Upper lobe of right lung (tissue), 1 donor: ENCODE measurements around the gene NOVA2. TPM values are rescaled to one million over a fixed set of nuclear protein-coding genes. Genes with fewer than 3 reads are reported as not detected.
A peak's percentile ranks its signal among the peaks of the same experiment; 100 is the strongest.

Source experiments
- ATAC-seq: fragments of 200-7000 bp; cut with Tn5 transposase; one replicate; pipeline ENCODE4 v1.9.1; 2020; ENCODE audit warnings: mild to moderate bottlenecking, moderate library complexity
- DNase-seq: peaks from one replicate; pipeline ENCODE4 v3.0.0-alpha.2; 2020
- H3K27ac ChIP-seq: fragments of 200-600 bp; one replicate; pipeline ENCODE4 v1.8.0; 2022
- H3K27me3 ChIP-seq: fragments of 200-600 bp; one replicate; pipeline ENCODE4 v1.8.0; 2022; ENCODE audit warnings: mild to moderate bottlenecking
- H3K36me3 ChIP-seq: fragments of 200-600 bp; one replicate; pipeline ENCODE4 v1.8.0; 2022
- H3K4me1 ChIP-seq: fragments of 200-600 bp; one replicate; pipeline ENCODE4 v1.8.0; 2022
- H3K4me3 ChIP-seq: fragments of 200-600 bp; one replicate; pipeline ENCODE4 v1.8.0; 2022; ENCODE audit warnings: mild to moderate bottlenecking
- H3K9me3 ChIP-seq: fragments of 200-600 bp; one replicate; pipeline ENCODE4 v1.8.0; 2022
- CTCF ChIP-seq: fragments of 200-600 bp; IDR thresholded peaks from one replicate; pipeline ENCODE4 v1.8.0; 2022; ENCODE audit warnings: antibody characterized with exemption
- intact Hi-C: fragments of 100-400 bp; cut with DNase I; formaldehyde crosslinking; loops from one replicate; pipeline ENCODE4 v1.11.0; 2022
- total RNA-seq: library from RNA; stranded (reverse); fragmentation: NEBNext Ultra II Directional; extraction: Animal tissue kit (Norgen Biotek cat#: 25700); gene quantifications from one replicate; pipeline ENCODE4 v1.2.1, GENCODE V29; 2021
- donor health status: DM: no; HTN: yes; CAD: no; lungs with severe emphysema.

NOVA2 gene
- total RNA-seq, 1 donor from 2014 or later = 21.2 TPM

GRCh38 chr19:46009530-46010510 lies 36.2 kb upstream of the NOVA2 start:
- no peak overlapping the region for H3K27ac ChIP-seq
- peaks cover 7% of the 10 kb centered on the region for H3K36me3 ChIP-seq
- intact Hi-C loops = no loop called here
- TF ChIP-seq CTCF = peak; percentile 84
- ATAC-seq (peak; percentile 89), DNase-seq (peak; percentile 83)
- H3K4me3 ChIP-seq = no peak overlapping the region
- peaks cover 14% of the 10 kb centered on the region for H3K27me3 ChIP-seq
- H3K4me1 ChIP-seq = no peaks in the 10 kb centered on the region
- H3K9me3 ChIP-seq = no peaks in the 10 kb centered on the region

DNA sequence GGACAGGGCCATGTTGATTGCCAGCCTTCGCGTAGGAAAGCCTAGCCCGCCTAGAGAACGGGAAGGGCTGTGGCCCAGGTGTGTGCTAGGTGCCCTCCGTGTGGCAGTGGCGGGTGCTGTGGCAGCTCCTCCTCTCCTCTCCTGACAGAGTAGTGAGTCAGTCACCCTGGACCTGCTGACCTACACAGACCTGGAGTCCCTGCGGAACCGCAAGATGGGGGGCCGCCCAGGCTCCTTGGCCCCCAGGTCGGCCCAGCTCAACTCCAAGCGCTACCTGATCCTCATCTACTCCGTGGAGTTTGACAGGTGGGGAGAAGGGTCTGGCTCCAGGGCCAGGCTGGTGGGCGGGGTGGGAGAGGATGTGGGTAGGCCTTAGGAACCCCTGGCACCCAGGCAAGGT lies 32.7 kb upstream of the NOVA2 start:
- Histone ChIP-seq H3K27me3 (no peaks in the 10 kb centered on the region), H3K36me3 (peaks cover 12% of the 10 kb centered on the region), H3K4me3 (no peak overlapping the region), H3K27ac (no peak overlapping the region), H3K9me3 (no peaks in the 10 kb centered on the region), H3K4me1 (no peaks in the 10 kb centered on the region)
- intact Hi-C loops = no loop called here
- ATAC-seq (no peak), DNase-seq (no peak)
- no peak for TF ChIP-seq CTCF

- H3K36me3 ChIP-seq = peaks cover 12% of the 10 kb centered on the region
- no peaks in the 10 kb centered on the region for H3K9me3 ChIP-seq
- no peak for DNase-seq
- TF ChIP-seq CTCF = no peak
- ATAC-seq = no peak
- intact Hi-C loops = no loop called here
- no peaks in the 10 kb centered on the region for H3K27me3 ChIP-seq
- H3K4me3 ChIP-seq = no peak overlapping the region
- no peak overlapping the region for H3K27ac ChIP-seq
- no peaks in the 10 kb centered on the region for H3K4me1 ChIP-seq
These were observed 29.1 kb upstream of the NOVA2 start for GRCh38 chr19:46002678-46003275.

DNA sequence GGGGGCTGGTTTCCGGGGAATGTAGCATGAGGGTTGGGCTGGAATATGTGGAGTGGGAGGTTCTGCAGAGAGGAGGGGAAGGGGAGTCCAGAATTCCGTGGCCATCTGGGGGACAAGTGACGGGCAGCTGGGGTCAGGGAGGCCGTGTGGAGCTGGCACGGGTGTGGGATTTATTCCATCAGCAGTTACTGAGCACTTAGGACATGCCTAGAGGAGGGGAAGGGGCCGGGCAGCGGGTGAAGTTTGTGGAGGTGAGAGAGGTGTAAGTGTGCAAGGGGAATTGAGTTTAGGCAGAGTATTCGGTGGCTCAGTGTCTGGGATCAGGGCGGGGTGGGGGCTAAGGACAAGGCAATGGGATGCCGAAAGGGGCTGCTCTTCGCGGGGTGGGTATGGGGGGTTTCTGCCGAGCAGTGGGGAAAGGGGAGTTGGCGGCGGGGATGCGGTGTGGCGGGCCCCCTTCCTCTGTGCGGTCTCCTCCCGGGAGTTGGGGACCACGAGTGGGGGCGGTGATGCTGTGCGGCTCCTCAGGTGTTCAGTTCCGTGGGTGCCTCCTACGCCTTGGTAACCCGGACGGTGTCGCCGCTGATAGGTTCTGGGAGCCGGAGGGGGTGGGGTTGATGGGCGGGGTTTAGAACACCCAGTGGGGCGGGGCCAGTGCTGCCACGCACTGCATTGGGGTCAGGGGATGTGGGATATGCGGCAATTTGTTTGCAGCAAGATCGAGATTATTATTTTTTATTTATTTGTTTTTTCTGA lies 27.0 kb upstream of the NOVA2 start:
- DNase-seq (peak; percentile 83), ATAC-seq (peak; percentile 85)
- Histone ChIP-seq H3K27me3 (no peaks in the 10 kb centered on the region), H3K4me3 (no peak overlapping the region), H3K4me1 (peaks cover 6% of the 10 kb centered on the region), H3K9me3 (no peaks in the 10 kb centered on the region), H3K36me3 (peaks cover 4% of the 10 kb centered on the region), H3K27ac (no peak overlapping the region)
- TF ChIP-seq CTCF = no peak
- intact Hi-C loops = no loop called here

- no peak for ATAC-seq
- Histone ChIP-seq H3K4me3 (no peak overlapping the region), H3K27me3 (no peaks in the 10 kb centered on the region), H3K9me3 (no peaks in the 10 kb centered on the region), H3K27ac (no peak overlapping the region), H3K4me1 (peaks cover 6% of the 10 kb centered on the region), H3K36me3 (peaks cover 4% of the 10 kb centered on the region)
- no peak for TF ChIP-seq CTCF
- no peak for DNase-seq
- intact Hi-C loops = no loop called here
These were observed 26.0 kb upstream of the NOVA2 start for GRCh38 chr19:45999653-46000121.
